Glutamatergic neuron (in vitro differentiated cells): ENCODE measurements around the gene PSTPIP2. TPM values are rescaled to one million over a fixed set of nuclear protein-coding genes. Genes with fewer than 3 reads are reported as not detected.
"Not testable (repeated sequence)": the region's sequence is repeated elsewhere in the genome, so short reads cannot be mapped to it uniquely, and the experiment has no call there.

ENCODE experiments used
- DNase-seq: peaks from one replicate; pipeline ENCODE4 v3.0.0; 2022
- H3K27ac Mint-ChIP-seq: one replicate; pipeline ENCODE4 v1.8.0; 2020; ENCODE audit warnings: mild to moderate bottlenecking, mixed read lengths, inconsistent platforms; ENCODE audit not compliant: unreplicated experiment
- H3K27me3 Mint-ChIP-seq: one replicate; pipeline ENCODE4 v1.8.0; 2020; ENCODE audit warnings: mild to moderate bottlenecking, moderate library complexity, mixed read lengths, inconsistent platforms; ENCODE audit not compliant: unreplicated experiment
- H3K36me3 Mint-ChIP-seq: one replicate; pipeline ENCODE4 v1.8.0; 2020; ENCODE audit warnings: mild to moderate bottlenecking, mixed read lengths, inconsistent platforms; ENCODE audit not compliant: unreplicated experiment
- H3K4me1 Mint-ChIP-seq: one replicate; pipeline ENCODE4 v1.8.0; 2020; ENCODE audit warnings: mild to moderate bottlenecking, low read depth, mixed read lengths, inconsistent platforms; ENCODE audit not compliant: unreplicated experiment
- H3K4me3 Mint-ChIP-seq: one replicate; pipeline ENCODE4 v1.8.0; 2020; ENCODE audit warnings: mild to moderate bottlenecking, mixed read lengths, inconsistent platforms; ENCODE audit not compliant: unreplicated experiment
- H3K9me3 Mint-ChIP-seq: one replicate; pipeline ENCODE4 v1.8.0; 2020; ENCODE audit warnings: mild to moderate bottlenecking, moderate library complexity, mixed read lengths, inconsistent platforms; ENCODE audit not compliant: unreplicated experiment
- total RNA-seq: library from RNA; stranded (reverse); fragmentation: NEBNext Ultra II Directional; extraction: Animal tissue kit (Norgen Biotek cat#: 25700); gene quantifications from one replicate; pipeline ENCODE4 v1.2.1, GENCODE V29; 2021; ENCODE audit not compliant: unreplicated experiment
- TF ChIP-seq, protein P1 (sequence below): fragments of 200-600 bp; sonication (generic); IDR thresholded peaks from one replicate; pipeline ENCODE4 v1.5.0; 2021; ENCODE audit not compliant: partially characterized antibody, unreplicated experiment

PSTPIP2 gene
- total RNA-seq, 1 donor from 2014 or later: 0.20 TPM

DNA sequence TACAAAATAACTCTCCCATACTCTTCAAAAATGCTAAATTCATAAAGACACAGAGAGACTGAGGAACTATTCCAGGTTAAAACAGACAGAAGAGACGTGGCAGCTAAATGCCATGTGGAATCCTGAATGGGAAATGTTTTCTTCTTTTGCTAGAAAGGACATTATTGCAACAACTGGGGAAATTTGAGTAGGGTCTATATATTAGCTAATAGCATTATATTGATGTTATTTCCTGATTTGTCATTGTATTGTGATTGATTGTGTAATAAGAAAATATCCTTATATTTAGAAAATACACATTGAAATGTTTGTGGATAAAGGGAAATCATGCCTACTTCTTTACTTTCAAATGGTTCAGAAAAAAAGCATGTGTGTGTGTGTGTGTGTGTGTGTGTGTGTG is 23.4 kb downstream of the PSTPIP2 start:
- no peaks in the 10 kb centered on the region for H3K4me1 Mint-ChIP-seq
- H3K36me3 Mint-ChIP-seq: no peaks in the 10 kb centered on the region
- DNase-seq: no peak
- H3K9me3 Mint-ChIP-seq: no peaks in the 10 kb centered on the region
- no peak overlapping the region for H3K4me3 Mint-ChIP-seq
- H3K27me3 Mint-ChIP-seq: no peaks in the 10 kb centered on the region
- TF ChIP-seq, protein P1, sequence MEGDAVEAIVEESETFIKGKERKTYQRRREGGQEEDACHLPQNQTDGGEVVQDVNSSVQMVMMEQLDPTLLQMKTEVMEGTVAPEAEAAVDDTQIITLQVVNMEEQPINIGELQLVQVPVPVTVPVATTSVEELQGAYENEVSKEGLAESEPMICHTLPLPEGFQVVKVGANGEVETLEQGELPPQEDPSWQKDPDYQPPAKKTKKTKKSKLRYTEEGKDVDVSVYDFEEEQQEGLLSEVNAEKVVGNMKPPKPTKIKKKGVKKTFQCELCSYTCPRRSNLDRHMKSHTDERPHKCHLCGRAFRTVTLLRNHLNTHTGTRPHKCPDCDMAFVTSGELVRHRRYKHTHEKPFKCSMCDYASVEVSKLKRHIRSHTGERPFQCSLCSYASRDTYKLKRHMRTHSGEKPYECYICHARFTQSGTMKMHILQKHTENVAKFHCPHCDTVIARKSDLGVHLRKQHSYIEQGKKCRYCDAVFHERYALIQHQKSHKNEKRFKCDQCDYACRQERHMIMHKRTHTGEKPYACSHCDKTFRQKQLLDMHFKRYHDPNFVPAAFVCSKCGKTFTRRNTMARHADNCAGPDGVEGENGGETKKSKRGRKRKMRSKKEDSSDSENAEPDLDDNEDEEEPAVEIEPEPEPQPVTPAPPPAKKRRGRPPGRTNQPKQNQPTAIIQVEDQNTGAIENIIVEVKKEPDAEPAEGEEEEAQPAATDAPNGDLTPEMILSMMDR: no peak
- H3K27ac Mint-ChIP-seq: no peak overlapping the region

DNA sequence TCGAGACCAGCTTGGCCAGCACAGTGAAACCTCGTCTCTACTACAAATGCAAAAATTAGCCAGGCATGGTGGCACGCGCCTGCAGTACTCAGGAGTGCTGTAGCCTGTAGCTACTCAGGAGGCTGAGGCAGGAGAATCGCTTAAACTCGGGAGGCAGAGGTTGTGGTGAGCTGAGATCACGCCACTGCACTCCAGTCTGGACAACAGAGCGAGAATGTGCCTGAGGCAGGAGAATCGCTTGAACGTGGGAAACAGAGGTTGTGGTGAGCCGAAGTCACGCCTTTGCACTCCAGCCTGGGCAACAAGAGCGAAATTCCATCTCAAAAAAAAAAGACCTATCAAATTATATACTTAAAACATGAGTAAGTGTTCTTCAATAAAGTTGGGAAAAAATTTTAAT is 24.7 kb downstream of the PSTPIP2 start:
- not testable (repeated sequence) for H3K36me3 Mint-ChIP-seq, H3K4me3 Mint-ChIP-seq, H3K27ac Mint-ChIP-seq, H3K27me3 Mint-ChIP-seq, H3K4me1 Mint-ChIP-seq, DNase-seq, H3K9me3 Mint-ChIP-seq

DNA sequence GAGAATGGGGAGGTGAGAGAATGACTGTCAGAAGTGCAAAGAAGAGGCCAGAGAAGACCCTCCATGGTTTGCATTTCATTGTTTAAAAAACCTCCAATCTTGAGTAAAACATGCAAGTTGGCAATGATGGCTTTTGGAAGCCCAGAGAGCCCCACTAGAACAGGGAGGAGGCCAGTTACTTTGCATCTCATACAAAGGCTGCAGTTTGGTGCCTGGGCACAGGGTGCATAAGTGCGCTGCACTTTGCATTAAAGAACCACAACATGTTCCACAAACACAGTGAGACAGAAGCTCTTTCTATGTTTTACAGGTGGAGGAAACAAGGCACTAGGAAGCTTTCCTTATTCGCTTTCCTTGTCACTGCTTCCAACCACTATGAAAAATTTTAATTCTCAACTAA is 25.4 kb downstream of the PSTPIP2 start:
- Mint-ChIP-seq H3K4me3 (no peak overlapping the region), H3K27me3 (no peaks in the 10 kb centered on the region), H3K4me1 (no peaks in the 10 kb centered on the region), H3K27ac (no peak overlapping the region), H3K36me3 (no peaks in the 10 kb centered on the region), H3K9me3 (no peaks in the 10 kb centered on the region)
- TF ChIP-seq, protein P1: no peak
- DNase-seq: no peak

DNA sequence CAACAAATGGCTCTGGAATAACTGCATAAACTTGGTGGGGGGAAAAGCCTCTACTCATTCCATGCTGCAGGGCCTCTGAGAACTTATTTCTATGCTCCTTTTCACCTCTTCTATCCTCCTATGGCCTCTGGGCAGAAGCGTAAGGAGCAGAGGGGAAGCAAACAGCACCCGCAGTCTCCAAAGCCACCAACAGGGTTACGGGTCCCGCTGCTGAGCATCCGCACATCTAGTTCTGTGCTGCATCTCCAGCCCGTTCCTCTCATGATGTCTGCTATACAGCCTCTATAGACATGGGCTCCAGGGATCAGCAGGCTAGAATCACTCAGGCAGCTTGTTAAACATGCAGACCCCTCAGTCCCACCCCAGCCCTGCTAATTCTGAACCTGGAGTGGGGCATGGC is 25.9 kb downstream of the PSTPIP2 start:
- no peak overlapping the region for H3K27ac Mint-ChIP-seq
- H3K36me3 Mint-ChIP-seq: no peaks in the 10 kb centered on the region
- no peaks in the 10 kb centered on the region for H3K4me1 Mint-ChIP-seq
- TF ChIP-seq, protein P1: no peak
- DNase-seq: peak; percentile 25
- no peak overlapping the region for H3K4me3 Mint-ChIP-seq
- H3K9me3 Mint-ChIP-seq: no peaks in the 10 kb centered on the region
- no peaks in the 10 kb centered on the region for H3K27me3 Mint-ChIP-seq

DNA sequence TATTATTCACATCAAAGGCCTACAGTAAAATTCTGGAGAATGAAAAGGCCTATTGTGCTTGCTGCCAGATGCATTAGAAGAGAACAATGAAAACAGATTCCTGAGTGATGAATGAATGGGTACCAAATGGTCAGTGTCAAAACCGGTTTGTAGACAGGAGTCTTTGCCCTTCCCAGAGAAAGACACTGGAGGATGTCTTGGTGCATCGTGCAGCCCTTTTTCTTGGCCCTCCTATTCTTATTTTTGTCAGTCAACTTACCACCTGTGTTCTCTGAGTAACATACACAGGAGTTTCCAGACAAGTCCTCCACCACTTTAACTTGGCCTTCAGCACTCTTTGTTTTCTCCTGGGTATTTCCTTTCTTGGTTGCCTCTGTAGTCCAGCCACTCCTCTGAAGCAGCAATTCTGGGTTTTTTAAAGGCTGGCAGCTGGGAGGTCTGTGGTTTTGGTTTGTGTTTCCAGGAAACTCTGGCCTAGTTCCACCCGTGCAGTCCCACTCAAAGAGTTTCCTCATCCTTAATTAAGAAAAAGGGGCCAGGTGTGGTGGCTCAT is 29.4 kb downstream of the PSTPIP2 start:
- no peak overlapping the region for H3K4me3 Mint-ChIP-seq
- no peaks in the 10 kb centered on the region for H3K9me3 Mint-ChIP-seq
- no peak for DNase-seq
- H3K4me1 Mint-ChIP-seq: no peaks in the 10 kb centered on the region
- TF ChIP-seq, protein P1: no peak
- H3K36me3 Mint-ChIP-seq: no peaks in the 10 kb centered on the region
- no peak overlapping the region for H3K27ac Mint-ChIP-seq
- H3K27me3 Mint-ChIP-seq: no peaks in the 10 kb centered on the region
